HG03520 (cell line): ENCODE results near the gene SQSTM1.
"Not testable (repeated sequence)": the region's sequence is repeated elsewhere in the genome, so short reads cannot be mapped to it uniquely, and the experiment has no call there.

Experiments
- ATAC-seq: cut with Tn5 transposase; IDR thresholded peaks from one replicate; pipeline ENCODE4 v1.9.1; 2021; ENCODE audit warnings: mild to moderate bottlenecking, moderate library complexity; ENCODE audit not compliant: unreplicated experiment

Gene SQSTM1

DNA sequence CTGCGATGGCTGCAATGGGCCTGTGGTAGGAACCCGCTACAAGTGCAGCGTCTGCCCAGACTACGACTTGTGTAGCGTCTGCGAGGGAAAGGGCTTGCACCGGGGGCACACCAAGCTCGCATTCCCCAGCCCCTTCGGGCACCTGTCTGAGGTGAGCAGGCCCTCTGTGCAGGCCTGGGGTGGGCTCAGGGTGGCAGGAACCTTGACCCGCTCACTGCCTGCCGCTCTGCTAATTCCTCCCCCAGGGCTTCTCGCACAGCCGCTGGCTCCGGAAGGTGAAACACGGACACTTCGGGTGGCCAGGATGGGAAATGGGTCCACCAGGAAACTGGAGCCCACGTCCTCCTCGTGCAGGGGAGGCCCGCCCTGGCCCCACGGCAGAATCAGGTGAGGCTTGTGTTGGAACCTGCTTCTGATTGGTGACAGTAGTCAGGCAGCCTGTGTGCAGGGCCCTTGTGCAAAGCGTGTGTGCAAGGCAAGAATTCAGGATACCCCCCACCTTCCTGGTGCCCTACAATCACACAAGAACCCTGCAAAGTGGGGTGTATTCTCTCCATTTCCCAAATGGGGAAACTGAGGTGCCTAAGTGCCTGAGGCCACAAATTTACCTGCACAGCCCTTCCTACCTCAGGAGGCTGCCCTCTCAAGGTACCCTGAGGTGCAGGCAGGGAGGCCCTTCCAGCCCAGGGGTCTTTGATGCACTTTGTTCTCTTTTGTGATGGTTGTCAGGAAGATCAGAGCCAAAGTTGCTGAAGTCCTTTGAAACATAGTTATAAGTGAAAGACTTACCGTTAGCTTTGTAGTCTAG lies 3.4 kb downstream of the SQSTM1 start:
- no peak for ATAC-seq

DNA sequence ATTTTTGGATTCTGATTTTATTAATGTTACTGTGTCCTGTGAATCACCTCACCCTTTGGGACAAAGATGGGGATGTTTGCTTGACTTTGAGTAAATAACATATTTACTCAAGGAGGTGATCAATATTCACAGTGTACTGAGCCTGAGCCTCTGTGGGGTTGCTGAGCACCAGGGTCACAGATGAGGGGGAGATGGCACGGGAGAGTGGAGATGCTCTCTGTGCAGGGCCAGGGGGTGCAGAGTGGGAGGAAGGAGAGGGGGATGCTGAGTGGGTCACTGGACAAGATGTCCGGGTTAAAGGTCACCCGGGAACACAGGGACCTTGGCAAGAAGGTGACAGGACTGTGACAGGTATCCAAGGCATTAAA lies 4.0 kb downstream of the SQSTM1 start:
- no peak for ATAC-seq

DNA sequence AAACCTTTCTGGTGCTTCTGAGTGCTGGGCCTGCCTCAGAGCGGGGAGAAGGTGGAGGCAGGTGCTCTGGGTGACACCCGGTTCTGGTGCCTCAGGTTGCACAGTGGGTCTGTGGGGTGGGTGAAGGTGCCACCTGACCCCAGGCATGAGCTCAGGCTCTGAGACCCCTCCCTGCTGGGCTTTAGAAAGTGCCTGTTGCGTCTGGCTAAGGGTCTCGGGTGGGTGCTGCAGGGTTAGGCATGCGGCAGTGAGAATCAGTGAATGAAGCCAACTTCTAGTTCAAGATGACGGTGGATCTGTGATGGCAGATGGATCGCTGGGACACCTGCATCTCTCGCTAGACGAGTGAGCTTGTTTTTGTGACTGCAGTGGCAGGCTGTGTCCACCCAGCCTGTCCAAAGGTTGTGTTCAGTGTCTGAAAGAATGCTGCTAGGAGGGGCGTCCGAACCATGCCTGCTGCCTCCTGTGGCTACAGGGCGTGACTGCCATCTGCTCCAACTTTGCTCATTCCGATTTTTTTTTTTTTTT lies 5.0 kb downstream of the SQSTM1 start:
- no peak for ATAC-seq

DNA sequence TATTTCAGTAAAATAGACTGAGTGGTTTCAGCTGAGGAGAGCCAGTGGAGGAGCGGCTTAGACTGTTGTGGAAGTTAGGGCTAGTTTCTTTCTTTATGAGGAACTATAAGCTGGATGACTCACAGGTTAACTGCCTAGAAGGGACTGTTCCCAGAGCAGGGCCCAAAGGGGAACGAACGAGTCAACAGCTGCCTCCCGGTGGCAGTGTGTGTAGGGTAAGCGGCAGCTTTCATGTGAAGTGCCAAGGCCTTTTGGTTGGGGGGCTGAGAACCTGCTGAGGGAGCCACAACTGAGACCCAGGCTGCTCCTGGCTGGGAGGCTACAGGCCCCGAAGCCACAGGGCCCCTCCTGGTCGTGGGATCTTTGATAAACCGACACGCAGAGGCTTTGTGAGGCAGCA lies 7.0 kb downstream of the SQSTM1 start:
- no peak for ATAC-seq

DNA sequence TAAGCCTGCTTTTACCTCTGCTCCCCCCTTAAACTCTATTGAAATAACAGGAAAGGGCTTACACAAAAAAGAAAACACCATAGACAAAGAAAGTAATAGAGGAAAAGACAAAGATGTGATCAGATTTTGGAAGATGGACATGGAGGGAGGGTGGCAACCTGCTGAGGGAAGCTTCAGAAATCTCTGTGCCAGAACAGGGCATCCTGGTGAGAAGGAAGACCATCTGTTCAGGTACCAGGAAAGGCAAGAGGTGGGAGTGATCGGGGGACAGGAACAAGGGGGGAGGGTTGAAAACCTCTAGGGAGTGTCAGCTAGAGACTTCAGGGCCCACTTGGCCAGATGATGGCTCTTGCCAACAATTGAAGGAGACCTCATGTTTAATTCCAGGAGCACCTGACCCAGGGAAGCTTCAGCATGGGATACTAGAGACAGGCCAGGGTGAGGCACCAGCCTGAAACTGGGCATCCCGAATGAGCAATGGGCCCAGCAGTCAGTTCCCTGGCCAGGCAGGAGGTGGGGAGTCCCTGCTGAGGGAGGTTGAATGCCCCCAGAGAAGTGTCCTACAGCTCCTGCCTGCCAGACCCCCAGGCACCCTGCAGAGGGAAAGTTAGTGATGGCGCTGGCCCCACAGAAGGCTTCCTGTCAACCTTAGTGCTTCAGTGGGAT lies 8.2 kb downstream of the SQSTM1 start:
- ATAC-seq: no peak

DNA sequence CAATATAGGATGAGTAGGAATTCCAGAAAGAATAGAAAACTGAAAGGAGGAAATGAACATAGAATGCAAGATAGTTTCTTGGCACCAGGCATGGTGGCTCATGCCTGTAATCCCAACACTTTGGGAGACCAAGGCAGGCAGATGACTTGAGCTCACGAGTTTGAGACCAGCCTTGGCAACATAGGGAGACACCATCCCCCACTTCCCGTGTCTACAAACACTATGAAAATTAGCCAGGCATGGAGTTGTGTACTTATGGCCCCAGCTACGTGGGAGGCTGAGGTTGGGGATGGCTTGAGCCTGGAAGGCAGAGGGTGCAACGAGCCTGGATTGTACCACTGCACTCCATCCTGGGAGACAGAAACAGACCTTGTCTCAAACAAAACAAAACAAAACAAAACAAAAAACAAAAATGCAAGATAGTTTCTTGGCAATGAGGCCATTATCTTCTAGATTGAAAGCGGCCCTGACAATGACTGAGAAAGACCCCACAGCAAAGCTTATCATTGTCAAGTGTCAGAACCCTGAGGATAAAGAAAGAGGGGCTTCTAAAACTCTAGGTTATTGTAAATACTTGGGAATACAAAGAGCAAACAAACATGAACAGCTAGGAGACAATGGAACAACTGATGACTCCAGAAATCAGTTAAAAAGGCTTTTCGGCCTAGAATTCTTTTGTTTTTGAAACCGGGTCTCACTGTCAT lies 9.2 kb downstream of the SQSTM1 start:
- ATAC-seq: no peak

DNA sequence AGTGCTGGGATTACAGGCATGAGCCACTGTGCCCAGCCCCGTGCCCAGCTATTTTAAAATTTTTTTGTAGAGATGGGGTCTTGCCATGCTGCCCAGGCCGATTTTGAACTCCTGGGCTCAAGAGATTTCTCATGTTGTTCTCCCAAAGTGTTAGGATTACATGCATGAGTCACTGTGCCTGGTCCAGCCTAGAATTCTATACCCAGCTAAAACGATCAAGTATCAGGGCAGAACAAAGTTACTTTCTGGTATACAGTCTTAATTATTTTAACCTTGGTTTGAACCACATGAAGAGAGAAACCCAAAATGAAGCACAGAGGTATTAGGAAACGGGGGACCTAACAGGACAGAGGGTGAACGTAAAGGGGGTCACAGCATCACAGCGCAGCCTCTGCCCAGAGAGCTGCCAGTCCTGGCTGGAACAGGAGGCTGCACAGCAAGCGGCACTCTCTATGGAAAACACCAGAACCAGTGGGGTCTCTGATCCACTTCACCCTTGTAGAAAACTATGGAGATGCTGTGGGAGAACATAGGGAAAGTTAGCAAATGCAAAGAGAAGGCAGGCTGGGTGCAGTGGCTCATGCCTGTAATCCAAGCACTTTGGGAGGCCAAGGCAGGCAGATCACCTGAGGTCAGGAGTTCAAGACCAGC lies 10.2 kb downstream of the SQSTM1 start:
- ATAC-seq: no peak

DNA sequence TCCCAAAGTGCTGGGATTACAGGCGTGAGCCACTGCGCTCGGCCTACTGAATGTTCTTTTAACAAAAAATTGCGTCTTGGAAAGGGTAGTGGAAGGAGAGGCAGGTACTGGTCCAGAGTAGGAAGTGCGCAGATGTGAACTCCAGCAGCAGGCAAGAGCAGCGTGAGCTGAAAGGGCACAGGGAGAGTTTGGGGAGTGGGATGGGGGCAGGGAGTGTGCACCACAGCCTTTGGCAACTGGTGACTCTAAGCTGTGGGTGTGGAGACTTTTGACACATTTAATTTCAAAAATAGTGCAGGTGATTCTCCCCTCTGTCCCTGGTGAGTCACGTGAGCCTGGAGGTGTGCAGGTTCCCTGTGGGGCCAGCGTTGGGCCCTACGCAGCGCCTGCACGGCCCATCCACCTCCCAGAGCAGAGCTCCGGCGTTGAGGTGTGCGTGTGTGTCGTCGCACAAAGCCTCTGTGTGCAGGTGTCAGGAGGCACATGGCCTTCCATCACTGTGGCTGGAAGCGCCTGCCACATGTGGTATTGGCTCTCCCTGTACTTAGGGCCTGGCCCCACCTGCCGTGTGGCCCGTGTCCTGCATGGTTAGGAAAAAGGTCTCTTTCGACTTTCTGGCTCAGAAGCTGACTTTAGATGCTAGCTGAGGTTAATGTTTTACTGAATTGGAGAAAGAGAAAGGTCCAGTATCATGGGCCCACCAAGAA lies 11.5 kb downstream of the SQSTM1 start:
- ATAC-seq: no peak

DNA sequence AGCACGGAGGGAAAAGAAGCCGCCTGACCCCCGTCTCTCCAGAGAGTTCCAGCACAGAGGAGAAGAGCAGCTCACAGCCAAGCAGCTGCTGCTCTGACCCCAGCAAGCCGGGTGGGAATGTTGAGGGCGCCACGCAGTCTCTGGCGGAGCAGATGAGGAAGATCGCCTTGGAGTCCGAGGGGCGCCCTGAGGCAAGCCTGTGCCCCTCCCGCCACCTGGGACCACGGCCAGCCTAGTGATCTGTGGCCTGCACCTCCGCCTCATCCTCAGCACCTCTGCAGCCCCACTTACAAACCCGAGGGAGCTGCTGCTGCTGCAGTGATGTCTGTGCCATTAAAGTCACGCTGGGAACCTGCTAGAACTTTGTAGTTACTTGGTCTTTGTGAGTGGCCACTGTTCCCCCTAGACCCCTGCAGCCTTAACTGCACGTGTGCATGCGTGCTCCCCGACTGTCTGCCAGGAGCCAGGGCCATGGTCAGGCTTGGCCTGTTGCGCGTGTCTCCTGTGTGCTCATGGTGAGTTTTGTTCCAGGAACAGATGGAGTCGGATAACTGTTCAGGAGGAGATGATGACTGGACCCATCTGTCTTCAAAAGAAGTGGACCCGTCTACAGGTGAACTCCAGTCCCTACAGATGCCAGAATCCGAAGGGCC lies 12.5 kb downstream of the SQSTM1 start:
- no peak for ATAC-seq

DNA sequence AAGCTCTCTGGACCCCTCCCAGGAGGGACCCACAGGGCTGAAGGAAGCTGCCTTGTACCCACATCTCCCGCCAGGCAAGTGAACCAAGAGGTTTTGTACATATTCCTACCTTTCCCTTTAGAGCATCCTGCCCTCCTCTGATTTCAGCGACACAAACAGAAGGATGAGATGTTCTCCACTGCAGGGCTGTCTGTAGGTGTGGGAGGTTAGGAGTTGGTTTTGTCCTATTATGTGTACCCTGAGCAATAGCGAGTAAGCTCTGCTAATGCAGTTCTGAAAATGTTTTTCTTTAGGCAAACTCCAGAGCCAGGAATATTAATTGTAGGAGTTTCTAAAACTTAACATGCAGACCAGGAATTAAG lies 13.0 kb downstream of the SQSTM1 start:
- ATAC-seq: no peak

DNA sequence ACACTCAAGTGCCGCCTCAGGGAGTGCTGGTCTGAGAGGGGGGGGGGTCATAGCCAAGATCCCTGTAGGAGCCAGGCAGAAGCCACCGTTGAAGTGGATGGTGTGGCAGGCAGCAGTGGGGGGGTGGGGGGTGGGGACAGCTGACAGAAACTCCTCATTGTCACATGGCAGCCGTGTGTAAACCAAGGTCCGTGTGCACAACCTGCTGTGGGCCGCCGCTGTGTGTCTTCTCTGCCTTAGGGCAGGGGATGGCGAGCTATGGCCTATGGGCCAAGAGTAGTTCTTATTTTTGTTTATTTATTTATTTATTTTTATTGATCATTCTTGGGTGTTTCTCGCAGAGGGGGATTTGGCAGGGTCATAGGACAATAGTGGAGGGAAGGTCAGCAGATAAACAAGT lies 13.4 kb downstream of the SQSTM1 start:
- ATAC-seq: no peak

DNA sequence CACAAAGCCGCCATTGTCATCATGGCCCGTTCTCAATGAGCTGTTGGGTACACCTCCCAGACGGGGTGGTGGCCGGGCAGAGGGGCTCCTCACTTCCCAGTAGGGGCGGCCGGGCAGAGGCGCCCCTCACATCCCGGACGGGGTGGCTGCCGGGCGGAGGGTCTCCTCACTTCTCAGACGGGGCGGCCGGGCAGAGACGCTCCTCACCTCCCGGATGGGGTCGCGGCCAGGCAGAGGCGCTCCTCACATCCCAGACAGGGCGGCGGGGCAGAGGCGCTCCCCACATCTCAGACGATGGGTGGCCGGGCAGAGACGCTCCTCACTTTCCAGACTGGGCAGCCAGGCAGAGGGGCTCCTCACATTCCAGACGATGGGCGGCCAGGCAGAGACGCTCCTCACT lies 14.2 kb downstream of the SQSTM1 start:
- ATAC-seq: not testable (repeated sequence)

DNA sequence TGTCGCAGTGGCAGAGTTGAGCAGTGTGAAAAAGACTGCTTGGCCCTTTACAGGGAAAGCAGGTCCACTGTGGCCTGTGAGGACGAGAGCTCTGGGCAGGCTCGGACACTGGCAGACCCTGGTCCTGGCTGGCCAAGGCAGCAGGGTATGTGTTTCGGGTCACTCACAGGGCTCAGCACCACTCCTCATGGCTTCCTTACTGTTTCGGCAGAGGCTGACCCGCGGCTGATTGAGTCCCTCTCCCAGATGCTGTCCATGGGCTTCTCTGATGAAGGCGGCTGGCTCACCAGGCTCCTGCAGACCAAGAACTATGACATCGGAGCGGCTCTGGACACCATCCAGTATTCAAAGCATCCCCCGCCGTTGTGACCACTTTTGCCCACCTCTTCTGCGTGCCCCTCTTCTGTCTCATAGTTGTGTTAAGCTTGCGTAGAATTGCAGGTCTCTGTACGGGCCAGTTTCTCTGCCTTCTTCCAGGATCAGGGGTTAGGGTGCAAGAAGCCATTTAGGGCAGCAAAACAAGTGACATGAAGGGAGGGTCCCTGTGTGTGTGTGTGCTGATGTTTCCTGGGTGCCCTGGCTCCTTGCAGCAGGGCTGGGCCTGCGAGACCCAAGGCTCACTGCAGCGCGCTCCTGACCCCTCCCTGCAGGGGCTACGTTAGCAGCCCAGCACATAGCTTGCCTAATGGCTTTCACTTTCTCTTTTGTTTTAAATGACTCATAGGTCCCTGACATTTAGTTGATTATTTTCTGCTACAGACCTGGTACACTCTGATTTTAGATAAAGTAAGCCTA lies 15.7 kb downstream of the SQSTM1 start:
- no peak for ATAC-seq

DNA sequence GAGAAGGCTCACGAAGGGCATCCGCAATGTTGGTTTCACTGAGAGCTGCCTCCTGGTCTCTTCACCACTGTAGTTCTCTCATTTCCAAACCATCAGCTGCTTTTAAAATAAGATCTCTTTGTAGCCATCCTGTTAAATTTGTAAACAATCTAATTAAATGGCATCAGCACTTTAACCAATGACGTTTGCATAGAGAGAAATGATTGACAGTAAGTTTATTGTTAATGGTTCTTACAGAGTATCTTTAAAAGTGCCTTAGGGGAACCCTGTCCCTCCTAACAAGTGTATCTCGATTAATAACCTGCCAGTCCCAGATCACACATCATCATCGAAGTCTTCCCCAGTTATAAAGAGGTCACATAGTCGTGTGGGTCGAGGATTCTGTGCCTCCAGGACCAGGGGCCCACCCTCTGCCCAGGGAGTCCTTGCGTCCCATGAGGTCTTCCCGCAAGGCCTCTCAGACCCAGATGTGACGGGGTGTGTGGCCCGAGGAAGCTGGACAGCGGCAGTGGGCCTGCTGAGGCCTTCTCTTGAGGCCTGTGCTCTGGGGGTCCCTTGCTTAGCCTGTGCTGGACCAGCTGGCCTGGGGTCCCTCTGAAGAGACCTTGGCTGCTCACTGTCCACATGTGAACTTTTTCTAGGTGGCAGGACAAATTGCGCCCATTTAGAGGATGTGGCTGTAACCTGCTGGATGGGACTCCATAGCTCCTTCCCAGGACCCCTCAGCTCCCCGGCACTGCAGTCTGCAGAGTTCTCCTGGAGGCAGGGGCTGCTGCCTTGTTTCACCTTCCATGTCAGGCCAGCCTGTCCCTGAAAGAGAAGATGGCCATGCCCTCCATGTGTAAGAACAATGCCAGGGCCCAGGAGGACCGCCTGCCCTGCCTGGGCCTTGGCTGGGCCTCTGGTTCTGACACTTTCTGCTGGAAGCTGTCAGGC lies 16.6 kb downstream of the SQSTM1 start:
- no peak for ATAC-seq

DNA sequence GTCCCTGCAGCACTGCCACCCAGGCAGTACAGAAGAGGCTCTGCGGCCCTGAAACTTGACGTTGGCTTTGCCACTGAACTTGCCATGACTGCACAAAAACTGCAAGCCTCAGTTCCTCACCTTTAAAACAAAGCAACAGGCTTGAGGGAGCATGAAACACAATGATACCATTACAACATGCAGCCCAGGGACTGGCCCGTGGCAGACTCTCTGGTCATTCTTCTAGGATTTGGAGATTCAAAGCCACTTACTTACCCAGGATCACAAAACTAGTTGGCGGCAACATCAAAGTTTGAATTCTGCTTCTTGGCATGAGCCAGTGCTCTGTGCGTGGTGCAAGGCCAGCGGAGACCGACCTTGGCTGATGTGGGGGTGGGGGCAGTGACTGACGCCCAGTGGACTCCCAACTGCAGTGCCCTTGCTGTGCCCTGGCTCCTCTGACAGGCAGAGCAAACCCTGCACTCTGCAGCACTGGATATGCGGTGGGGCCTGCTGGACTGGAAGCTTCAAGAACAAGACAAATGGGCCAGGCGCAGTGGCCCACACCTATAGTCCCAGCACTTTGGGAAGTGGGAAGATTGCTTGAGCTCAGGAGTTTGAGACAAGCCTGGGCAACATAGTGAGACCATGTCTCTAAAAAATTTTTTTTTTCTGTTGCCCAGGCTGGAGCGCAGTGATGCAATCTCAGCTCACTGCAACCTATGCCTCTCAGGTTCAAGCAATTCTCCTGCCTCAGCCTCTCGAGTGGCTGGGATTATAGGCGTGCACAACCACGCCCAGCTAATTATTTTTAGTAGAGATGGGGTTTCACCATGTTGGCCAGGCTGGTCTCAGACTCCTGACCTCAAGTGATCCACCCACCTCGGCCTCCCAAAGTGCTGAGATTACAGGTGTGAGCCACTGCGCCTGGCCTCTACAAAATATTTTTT lies 18.9 kb downstream of the SQSTM1 start:
- no peak for ATAC-seq

DNA sequence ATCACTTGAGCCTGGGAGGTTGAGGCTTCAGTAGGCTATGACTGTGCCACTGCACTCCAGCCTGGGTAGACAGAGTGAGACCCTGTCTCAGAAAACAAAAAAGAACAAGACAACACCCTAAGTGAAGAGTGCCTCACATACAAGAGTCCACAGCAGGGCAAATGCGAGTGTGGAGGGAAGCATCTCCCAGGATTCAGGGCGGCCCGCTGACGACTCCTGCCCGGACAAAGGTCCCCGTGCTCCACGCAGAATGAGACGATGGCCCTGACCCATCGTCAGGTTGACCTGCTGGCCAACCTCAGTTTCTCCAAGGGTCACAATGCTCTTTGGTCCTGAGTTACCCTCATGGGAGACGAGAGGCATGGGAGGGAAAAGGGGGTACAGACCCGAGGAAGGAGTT lies 19.6 kb downstream of the SQSTM1 start:
- ATAC-seq: no peak

DNA sequence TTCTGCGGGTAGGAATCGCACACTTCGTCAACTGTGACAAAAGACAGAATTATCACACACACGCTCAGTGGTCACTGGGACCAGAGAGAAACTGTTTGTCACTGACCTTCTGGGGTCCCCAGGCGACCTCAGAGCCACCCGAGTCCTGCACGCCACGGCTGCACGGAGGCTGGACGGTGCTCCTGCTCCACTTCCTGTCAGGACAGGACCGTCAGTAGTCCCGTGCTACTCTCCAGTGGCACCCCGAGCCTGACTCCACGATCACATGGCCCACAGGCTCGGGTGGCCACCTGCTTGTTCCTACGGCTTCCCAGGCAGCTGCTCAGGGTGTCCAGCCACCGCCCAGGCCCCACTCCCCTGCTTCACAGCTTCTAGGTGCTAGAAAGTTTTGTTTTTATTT lies 20.1 kb downstream of the SQSTM1 start:
- ATAC-seq: no peak
